GM12873 (cell line): ENCODE data around the gene IL3.

ENCODE experiments used
- CTCF ChIP-seq: IDR thresholded peaks from 2 replicates; pipeline ENCODE4 v1.5.1; 2012; ENCODE audit warnings: low read depth, mild to moderate bottlenecking, moderate library complexity, low read length, control low read depth; ENCODE audit not compliant: insufficient read depth; ENCODE audit errors: missing control alignments

IL3 gene

GRCh38 chr5:132027027-132027426, 33.4 kb upstream of the IL3 start:
- TF ChIP-seq CTCF, result no peak

GRCh38 chr5:132029609-132030330, 30.7 kb upstream of the IL3 start:
- TF ChIP-seq CTCF, result no peak

- no peak for TF ChIP-seq CTCF
Measured at GRCh38 chr5:132030610-132031009, 29.8 kb upstream of the IL3 start.

GRCh38 chr5:132032196-132032595, 28.3 kb upstream of the IL3 start:
- TF ChIP-seq CTCF, result no peak

- no peak for TF ChIP-seq CTCF
Measured at GRCh38 chr5:132033122-132033521, 27.3 kb upstream of the IL3 start.

- TF ChIP-seq CTCF, result no peak
Measured at GRCh38 chr5:132037353-132037752, 23.1 kb upstream of the IL3 start.

GRCh38 chr5:132044207-132044606, 16.2 kb upstream of the IL3 start:
- no peak for TF ChIP-seq CTCF
